ENCODE data around the gene ADCY5.

DNA sequence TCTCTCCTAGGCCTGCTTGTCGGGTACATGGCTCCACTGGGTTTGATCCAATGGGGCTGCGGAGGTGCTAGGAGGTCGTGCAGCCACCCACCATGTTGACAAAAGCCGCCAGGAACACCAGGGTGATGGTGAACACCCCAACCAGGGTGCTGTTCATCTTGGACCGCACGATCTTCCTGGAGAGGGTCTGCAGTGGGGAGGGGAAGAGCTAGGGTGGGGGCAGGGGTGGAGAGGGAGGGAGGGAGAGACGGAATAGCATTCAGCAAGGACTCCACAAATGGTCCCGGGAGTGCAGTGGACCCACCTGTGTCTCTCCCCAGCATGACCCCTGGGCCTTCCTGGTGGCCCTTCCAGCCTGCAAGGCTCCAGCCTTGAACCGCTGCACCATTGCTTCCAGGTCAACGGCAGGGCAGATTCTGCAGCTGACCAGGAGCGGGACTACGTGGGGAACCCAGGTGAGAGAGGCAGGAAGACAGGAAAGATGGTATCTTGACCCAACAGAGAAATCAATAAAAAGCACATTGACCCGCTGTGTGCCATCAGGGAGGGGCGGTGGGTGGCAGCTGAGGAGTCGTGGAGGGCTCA lies 144.8 kb downstream of the ADCY5 start:
- TF ChIP-seq, protein P1, sequence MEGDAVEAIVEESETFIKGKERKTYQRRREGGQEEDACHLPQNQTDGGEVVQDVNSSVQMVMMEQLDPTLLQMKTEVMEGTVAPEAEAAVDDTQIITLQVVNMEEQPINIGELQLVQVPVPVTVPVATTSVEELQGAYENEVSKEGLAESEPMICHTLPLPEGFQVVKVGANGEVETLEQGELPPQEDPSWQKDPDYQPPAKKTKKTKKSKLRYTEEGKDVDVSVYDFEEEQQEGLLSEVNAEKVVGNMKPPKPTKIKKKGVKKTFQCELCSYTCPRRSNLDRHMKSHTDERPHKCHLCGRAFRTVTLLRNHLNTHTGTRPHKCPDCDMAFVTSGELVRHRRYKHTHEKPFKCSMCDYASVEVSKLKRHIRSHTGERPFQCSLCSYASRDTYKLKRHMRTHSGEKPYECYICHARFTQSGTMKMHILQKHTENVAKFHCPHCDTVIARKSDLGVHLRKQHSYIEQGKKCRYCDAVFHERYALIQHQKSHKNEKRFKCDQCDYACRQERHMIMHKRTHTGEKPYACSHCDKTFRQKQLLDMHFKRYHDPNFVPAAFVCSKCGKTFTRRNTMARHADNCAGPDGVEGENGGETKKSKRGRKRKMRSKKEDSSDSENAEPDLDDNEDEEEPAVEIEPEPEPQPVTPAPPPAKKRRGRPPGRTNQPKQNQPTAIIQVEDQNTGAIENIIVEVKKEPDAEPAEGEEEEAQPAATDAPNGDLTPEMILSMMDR (IDR thresholded peaks at IDR 0.05) = no peak
- no peak for TF ChIP-seq POLR2AphosphoS5 (IDR thresholded peaks at IDR 0.05)

Data from prostate gland (tissue), 2 donors.